Fibroblast of upper back skin (primary cell): Measurements from ENCODE around the gene ZNF236.
"Not testable (repeated sequence)": the region's sequence is repeated elsewhere in the genome, so short reads cannot be mapped to it uniquely, and the experiment has no call there.

Experiments used
- DNase-seq: peaks from one replicate; pipeline ENCODE4 v3.0.0-alpha.2; 2013

ZNF236 gene

DNA sequence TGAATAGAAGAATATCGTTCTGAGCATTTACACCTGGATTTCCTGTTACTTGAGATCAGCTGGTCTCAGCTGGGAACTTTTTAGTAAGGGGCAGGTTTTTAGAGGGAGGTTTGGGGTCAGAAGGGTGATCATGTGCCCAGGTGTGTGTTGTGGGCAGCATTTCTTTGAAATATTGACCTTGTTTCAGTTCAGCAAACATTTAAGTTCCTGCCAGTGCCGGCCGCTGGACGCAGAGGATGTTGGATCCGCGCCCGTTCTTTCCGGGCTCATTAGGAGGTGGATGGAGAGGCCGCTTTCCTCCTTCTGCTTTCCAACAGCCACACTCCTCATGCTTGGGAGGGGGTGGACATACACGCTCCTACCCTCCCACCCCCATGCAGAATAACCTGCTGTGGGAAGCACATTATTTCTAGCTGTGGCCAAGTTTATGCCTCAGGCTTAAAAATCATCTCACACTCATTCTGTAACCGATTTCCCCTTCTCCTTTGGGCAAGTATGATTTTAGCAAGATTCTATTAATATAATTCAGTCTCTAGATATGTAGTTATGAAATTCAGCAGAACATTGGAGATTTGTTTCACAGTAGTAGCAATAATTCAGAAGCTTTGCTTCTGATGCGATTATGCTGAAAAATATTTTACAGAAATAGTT, 131.4 kb downstream of the ZNF236 start:
- DNase-seq: peak; percentile 4

DNA sequence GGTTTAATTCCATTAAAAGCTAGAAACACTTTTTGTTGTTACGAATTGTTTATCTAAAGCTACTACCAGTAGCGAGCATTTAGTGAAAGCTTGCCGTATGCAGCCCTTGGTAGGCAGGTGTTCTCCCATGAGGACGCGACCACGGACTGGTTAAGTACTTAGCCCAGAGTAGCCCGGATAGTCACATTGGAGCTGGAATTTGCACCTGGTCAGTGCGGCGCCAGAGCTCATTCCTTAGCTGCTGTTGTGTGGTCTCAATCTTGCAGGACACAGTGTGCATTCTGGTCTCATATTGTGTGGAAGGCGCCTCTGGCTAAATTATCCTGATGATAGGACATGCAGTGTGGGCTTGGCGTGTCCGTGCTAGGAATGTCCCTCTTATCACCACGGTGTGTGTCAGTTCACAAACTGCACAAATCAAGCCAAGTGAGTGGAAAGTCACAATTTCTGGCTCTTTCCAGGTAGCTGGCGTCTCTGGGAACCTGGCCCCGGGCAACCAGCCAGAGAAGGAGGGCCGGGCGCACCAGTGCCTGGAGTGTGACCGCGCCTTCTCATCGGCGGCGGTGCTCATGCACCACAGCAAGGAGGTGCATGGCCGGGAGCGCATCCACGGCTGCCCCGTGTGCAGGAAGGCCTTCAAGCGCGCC, 133.3 kb downstream of the ZNF236 start:
- no peak for DNase-seq

DNA sequence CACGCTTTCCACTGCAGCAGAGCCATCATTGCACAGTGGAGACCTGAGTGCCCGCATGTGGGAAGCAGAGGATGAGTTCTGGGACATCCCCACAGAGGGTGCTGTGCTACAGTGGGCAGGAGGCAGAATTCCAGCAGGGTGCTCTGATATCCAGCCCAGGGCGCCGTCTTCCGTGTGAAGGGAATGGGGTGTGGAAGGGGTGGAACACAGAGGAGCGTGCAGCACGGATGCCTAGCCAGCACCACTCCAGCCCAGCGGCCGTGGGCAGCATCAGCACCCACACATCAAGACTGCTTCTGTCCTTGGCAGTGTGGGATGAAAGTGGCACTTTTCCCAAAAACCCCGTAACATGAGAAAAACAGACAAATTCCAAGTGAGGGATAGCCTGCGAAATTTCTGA, 134.3 kb downstream of the ZNF236 start:
- DNase-seq: no peak

DNA sequence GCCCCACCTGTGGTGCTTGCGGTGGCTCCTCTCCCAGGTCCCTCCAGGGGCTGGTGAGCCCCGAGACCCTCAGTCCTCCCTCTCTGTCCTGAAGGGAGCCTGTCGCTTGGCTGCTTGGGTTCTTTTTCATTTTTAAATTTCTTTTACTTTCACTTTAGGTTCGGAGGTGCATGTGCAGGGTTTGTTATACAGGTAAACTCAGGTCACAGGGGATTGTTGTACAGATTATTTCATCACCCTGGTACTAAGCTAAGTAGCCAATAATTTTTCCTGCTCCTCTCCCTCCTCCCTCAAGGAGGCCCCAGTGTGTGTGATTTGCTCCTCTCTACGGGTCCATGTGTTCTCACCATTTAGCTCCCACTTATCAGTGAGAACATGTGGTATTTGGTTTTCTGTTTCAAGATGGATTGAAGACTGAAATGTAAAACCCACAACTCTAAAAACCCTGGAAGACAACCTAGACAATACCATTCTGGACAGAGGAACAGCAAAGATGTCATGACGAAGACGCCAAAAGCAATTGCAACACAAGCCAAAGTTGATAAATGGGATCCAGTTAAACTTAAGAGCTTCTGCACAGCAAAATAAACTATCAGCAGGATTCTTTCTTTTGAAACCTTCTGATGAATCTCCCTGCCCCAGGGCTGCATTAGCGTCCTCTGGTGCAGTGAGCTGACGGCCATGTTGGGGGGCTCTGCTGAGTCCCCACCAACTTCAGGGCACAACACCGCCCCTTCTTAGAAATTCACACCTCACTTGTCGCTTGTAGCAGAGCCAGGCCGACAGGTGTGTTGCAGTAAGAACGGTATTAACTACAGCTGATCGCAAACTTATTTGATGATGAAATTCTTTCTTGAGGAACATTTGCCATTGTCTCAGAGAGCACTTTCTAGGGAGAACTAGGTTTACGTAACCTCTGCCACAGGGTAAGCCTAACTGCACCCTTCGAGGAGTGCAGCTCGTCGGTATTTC, 135.3 kb downstream of the ZNF236 start:
- DNase-seq: no peak

DNA sequence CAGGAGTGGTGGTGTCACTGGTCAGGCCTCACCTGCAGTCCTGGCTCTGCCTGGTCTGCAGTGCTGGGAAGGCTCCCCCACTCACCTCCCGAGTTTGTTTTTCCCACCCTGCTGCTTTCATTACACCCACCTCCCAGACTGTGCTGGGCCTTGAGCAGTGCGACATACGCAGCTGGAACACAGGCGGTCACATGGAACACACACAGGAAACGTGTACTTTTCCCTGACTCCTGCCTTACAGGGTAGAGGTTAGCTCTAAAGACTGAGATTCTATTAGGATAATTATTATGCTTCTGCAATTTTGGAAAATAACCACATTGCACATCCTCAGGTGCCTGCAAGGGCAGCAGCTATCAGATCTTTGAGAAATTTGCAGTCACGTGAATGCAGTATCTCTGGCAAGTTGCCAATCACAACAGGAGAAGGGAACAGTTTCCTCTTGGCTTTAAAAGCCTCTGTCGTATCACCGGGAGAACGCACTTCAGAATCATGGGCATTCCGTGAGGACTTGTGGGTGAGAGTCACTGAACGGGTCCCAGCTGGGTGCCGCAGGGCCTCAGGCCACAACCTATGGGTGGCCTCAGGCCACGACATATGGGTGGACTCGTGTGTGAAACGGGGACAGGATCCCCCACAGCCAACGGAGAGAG, 136.5 kb downstream of the ZNF236 start:
- peak; percentile 7 for DNase-seq

DNA sequence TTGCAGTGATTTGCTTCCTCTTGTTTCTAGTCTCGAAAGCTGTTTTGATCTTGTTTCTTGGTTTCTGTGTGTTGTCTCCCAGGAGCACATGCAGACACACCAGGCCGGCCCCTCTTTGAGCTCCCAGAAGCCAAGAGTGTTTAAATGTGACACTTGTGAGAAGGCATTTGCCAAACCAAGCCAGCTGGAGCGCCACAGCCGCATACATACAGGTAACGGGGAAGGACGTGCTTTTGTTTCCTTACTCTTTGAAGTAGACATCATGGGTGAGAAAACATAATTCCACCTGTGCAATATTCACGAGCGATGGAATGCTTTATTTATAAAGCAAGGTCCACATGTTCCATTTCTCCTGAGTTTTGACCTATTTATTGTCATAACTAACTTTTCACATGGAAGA, 137.2 kb downstream of the ZNF236 start:
- DNase-seq: no peak

DNA sequence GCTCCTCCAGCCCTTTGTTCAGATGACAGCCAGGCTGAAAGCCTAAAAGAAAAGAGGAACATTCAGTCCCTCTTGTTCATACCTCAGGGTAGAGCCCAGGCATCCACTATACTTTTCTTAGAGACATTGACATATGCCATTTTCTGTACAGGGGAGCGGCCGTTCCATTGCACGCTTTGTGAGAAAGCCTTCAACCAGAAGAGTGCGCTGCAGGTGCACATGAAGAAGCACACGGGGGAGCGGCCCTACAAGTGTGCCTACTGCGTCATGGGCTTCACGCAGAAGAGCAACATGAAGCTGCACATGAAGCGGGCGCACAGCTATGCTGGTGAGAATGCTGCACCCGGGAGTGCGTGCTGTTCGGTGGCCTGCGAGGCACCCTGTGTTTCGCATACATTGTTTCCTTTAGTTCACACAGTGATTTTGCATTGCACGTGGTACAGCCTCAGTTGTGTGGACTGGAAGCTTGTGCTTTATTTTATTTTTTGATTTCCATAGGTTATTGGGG, 138.2 kb downstream of the ZNF236 start:
- no peak for DNase-seq

DNA sequence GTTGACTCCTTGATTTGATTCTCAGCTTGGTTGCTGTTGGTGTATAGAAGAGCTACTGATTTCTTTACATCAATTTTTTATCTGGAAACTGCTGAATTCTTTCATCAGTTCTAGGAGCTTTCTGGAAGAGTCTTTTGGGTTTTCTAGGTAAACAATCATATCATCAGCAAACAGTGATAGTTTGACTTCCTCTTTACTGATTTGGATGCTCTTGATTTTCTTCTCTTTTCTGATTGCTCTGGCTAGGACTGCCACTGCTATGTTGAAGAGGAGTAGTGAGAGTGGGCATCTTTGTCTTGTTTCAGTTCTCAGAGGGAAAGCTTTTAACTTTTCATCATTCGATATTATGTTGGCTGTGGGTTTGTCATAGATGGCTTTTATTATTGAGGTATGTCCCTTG, 140.5 kb downstream of the ZNF236 start:
- no peak for DNase-seq

DNA sequence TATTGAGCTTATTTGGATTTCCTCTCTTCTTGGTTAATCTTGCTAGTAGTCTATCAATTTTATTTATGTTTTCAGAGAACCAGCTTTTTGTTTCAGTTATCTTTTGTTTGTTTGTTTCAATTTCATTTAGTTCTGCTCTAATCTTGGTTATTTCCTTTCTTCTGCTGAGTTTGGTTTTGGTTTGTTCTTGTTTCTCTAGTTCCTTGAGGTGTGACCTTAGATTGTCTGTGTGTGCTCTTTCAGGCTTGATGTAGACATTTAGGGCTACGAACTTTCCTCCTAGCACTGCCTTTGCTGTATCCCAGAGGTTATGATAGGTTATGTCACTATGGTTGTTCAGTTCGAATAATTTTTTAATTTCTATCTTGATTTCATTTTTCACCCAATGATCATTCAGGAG, 141.6 kb downstream of the ZNF236 start:
- DNase-seq: no peak

DNA sequence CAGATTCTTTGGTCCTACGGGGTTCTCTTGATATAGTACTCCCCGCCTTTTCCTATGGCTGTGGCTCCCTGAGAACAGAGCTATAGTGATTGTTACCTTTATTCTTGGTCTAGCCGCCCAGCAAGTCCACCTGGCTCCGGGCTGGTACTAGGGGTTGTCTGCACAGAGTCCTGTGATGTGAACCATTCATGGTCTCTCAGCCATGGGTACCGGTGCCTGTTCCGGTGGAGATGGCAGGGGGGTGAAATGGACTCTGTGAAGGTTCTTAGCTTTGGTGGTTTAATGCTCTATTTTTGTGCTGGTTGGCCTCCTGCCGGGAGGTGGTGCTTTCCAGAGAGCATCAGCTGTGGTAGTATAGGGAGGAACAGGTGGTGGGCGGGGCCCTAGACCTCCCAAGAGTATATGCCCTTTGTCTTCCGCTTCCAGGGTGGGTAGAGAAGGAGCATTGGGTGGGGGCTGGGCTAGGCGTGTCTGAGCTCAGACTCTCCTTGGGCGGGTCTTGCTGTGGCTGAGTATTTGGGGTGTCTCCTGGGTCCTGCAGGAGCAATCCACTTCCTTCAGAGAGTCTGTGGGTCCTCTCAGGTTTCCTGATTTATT, 143.3 kb downstream of the ZNF236 start:
- not testable (repeated sequence) for DNase-seq

DNA sequence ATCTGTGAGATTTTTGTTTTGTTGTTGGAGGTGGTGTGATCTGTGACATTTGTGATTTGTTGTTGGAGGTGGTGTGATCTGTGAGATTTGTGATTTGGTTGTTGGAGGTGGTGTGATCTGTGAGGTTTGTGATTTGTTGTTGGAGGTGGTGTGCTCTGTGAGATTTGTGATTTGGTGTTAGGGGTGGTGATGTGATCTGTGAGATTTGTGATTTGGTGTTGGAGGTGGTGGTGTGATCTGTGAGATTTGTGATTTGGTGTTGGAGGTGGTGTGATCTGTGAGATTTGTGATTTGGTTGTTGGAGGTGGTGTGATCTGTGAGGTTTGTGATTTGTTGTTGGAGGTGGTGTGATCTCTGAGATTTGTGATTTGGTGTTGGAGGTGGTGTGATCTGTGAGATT, 144.9 kb downstream of the ZNF236 start:
- DNase-seq: not testable (repeated sequence)

DNA sequence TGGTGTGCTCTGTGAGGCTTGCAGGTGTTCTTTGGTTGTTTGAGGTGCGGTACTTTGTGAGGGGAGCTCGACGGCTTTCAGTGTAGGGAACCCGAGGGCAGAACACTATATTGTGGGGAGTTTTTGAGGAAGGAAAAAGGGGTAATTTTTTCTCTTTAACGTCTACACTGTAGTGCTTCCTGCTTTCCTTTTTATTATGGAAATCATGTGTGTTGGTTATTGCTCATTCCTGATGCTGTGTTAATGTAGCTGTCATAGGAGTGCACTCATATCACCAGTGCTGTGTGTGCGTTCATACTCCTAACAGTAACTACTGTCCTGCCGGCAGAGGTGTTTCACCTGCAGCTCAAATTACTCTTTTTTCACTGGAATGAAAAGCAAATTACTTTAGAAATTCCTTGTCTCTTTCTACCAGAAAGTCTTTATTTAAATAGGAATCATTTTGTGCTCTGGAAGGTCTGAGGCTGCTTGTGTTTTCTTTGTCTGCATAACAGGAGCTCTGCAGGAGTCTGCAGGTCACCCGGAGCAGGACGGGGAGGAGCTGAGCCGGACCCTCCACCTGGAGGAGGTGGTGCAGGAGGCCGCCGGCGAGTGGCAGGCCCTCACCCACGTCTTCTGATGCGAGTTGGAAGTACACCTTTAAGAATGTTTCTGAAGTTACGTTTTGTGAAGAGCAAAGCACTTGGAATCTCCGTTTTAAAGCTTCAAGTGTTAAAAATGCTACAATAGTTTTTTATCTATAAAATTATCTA, 145.5 kb downstream of the ZNF236 start:
- DNase-seq: no peak

DNA sequence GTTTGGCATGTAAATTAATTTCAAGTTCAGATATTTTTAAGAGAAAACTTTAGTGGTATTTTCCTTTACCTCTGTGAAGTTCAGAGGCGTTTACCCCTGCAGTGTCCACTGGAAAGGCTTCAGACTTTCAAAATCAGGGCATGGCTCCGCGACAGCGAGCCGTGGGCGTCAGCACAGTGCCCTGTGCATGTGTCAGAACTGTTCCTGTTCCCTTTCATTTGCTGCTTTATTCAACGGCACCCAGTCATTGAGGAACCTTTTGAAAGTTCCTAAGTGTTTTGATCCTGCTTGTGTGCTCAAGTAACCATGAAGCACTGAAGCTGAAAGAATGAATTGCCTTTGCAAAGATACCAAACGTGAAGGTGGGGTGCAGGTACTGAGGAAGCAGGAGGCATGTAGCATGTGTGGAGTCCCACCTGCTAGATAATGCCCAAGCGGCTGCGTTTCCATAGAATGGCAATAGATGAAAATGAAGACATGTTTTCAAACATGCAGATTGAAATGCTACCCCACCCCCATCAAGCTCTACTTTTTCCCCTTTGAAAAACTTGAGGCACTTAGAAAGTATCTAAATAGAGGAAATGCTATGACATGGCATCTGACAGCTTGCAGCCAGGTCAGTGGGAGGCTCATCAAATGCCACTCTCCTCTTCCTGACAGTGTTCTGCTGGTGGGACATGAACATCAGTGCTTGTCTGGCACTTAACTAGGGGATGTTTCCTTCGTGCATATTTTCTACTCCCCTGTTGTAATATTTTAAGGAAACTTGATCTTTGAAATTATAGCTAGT, 148.6 kb downstream of the ZNF236 start:
- DNase-seq: no peak

DNA sequence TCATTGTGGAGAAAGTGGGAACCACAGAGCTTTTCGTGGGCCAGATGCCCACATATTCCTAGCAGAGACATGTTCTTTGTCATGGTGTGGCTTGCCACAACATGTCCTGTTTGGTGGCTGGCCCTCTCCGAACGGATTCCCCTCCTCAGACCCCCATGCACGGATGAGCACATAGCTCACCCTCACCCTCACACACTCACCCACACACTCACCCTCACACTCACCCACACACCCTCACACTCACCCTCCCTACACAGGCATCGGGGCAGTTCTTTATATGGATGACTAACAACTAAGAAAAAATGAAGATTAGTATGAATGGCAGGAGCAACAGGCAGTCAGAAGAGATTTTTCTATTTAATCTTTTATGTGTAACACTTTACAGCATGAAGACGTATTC, 149.9 kb downstream of the ZNF236 start:
- DNase-seq: no peak

DNA sequence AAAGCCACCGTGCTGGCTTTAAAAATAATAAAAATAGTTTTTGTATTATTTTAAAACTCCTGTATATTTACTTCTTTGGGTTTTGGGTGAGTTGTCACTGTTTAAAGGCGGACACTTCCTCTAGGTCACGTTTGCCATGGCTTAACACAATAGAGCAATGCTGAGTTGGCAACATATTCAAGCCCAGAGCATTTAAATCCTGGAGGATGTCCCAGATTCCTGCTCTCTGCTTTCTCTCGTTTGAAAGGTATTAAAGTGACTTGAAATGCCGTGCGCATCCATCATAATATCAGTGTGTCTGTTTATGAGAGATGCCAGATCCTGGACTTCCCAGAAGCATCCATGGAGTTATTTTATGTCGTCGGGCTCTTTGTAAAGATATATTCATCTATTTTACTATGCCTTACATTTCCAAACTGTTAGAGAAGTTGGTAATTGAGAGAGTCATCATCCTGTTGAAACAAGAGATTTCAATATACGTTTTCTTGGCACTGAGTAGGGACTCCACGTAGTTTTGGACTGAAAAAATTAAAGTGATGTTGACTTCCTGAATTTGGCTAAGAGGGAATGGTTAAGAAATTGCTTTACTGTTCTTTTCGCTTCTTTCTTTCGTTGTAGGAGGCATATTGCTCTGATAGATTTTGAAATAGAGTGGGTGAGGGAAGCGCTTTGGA, 150.6 kb downstream of the ZNF236 start:
- DNase-seq: peak; percentile 18

DNA sequence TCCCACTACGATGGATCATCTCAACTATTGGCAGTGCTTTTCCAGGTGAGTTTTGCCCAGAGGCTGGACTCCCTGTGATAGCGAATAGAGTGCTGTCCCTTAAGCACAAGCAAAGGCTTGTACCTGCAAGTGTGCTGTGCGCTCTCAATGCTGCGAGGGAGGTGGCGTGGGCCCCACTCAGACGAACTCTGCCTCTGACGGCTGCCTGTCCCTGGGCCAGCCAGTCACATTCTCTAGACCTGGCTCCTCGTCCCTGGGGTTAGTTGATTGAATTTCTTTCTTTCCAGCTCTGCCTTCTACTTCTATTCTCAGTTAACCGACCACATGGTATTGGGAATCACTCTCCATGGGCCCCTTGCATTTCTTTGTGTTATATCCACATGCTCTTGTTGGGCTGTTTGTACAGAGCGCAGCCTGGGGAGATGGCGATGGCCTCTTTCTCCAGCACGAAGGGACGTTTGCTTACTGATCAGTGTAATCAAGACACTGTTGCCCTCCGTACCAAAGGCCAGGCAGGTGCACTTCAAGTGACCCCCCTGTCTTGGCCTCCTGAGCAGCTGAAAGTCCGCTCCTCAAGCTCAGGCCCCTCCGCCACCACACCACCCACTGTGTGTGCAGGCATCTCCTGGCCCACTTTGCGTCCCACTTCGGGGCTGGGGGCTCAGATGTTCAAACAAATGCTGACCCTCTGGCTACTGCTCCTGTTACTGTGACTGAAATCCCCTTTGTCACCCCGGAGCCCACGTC, 151.3 kb downstream of the ZNF236 start:
- DNase-seq: no peak

DNA sequence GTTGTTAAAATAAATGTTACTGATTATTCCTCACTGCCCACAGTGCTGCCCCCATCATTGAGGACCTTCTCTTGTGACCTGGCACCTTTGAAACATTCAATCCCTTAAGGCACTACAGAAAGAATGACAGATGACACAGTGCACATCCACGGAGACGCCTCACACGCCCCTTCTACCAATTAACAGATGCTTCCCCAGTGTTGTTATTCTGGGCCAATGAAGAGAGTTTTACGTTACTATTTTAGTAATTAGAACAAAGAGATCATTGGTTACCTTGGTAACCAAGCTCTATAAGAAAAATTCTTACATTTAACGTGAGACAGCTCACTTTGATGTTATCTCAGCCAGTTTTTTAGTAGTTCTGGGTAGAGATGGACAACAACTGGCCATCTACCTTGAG, 152.0 kb downstream of the ZNF236 start:
- no peak for DNase-seq

DNA sequence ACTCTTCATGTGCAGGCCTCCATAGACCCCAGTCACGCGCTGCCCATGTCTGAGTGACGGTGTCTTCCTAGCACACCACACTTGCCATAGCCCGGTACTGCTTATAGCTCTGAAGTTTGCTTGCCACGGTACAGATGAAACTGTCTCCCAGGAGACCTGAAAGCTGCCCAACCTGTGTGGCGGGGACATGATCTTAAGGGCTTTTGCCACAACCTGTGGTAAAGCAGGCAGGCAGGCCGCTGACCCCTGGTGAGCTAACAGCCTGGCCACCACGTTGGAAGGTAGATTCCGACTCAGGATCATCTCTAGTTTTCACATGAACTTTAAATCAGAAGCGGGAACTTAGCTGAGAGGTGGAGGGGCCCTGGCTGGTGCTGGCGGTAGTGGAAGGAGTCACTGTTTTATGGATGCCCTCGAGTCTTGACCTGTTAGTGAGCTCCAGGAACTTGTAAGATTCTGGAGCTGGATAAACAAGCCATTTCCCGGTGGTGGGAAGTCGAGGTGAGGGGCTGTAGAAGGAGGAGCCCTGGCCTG, 153.3 kb downstream of the ZNF236 start:
- DNase-seq: no peak

DNA sequence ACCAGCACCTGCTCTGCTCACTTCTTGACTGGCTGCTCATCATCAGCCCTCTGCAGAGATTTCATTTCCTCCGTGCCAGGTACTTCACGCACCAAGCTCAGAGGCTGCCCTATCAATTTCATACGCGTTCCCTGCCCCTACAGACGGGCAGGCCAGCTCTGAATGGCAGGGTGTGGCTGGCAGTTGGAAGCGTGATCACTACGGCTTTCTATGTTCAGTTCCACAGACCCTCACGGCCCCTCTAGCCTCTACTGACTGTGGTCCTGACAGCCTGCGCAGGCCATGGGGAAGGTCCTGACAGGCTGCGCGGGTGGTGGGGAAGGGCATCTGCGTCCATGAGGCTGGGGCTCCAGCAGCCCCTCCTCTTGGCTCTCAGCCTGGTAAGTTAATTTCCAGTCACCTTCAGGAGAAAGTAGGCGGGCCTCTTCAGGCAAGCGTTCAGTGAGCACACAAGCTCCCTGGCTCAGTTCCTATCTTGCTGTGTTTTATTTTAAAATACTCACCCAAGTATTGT, 154.8 kb downstream of the ZNF236 start:
- no peak for DNase-seq
